ENCODE measurements around the gene TPM1. TPM values are rescaled to one million over a fixed set of nuclear protein-coding genes. Genes with fewer than 3 reads are reported as not detected.

TPM1 gene
- total and polyA plus RNA-seq, 10 of the 15 experiments (the other 5 are each of a cell fraction or from before 2014, with no cell fraction given): 0.43 to 10.0 (median 2.4) TPM

- SMC1A ChIA-PET (ENCODE audit: uncharacterized antibody, unreplicated experiment): interaction anchor here (1.2 to 2.3 kb wide), 3 partner anchors 9 to 47 kb away, joined by 3 to 14 read pairs (median 5); no protein-coding TSS in a partner anchor
- under 1% methylated on average over 5 of the region's 5 CpGs for WGBS (ENCODE audit: insufficient coverage, insufficient replicate concordance, low lambda C conversion rate, missing lambda C conversion rate)
- CTCF ChIA-PET: interaction anchor here (1.0 to 2.9 kb wide), 4 partner anchors 9 to 55 kb away, joined by 3 to 21 read pairs (median 4); no protein-coding TSS in a partner anchor
- no peak overlapping the region for H3K27ac ChIP-seq (ENCODE audit: control insufficient read depth, insufficient read depth)
- H3K4me2 ChIP-seq (ENCODE audit: control insufficient read depth, insufficient read depth): no peak overlapping the region
- RAD21 ChIA-PET (ENCODE audit: unreplicated experiment): no interaction called here
- FAIRE-seq (no peak), DNase-seq (ENCODE audit: low read depth, low spot score) (no peak), ATAC-seq (no peak)
- no peak overlapping the region for H3K4me3 ChIP-seq
- H3K9me3 ChIP-seq (replicated peaks; ENCODE audit: control insufficient read depth, insufficient read depth, low read length): no peaks in the 10 kb centered on the region
- H3K4me1 ChIP-seq (ENCODE audit: control insufficient read depth, insufficient read depth, low read length): no peaks in the 10 kb centered on the region
- H3K9ac ChIP-seq (ENCODE audit: control insufficient read depth, insufficient read depth, low read length): no peak overlapping the region
- no peak overlapping the region for H2AFZ ChIP-seq (ENCODE audit: control insufficient read depth, low read depth, low read length)
- no peaks in the 10 kb centered on the region for H3K79me2 ChIP-seq (ENCODE audit: control insufficient read depth, insufficient read depth, low read length)
- in situ Hi-C loops (cut with MboI): no loop called here
- intact Hi-C loops (cut with micrococcal nuclease; ENCODE audit: unreplicated experiment): no loop called here
- no TSS peak for BruUV-seq (replicated peaks)
- H4K20me1 ChIP-seq (ENCODE audit: control insufficient read depth, insufficient read depth): no peaks in the 10 kb centered on the region
- POLR2A ChIA-PET: interaction anchor here (0.5 kb wide), 1 partner anchor 83 kb away, joined by 3 read pairs; no protein-coding TSS in a partner anchor
- peaks cover 13 to 16% of the 10 kb centered on the region in 2 experiments for H3K27me3 ChIP-seq (replicated peaks in 1 of 2; ENCODE audit: control insufficient read depth in 2 of 2, insufficient read depth in 2 of 2, low read length in 1 of 2)
- no peaks in the 10 kb centered on the region for H3K36me3 ChIP-seq (ENCODE audit: control insufficient read depth in 2 of 2, insufficient read depth in 2 of 2, low read length in 1 of 2)
- TF ChIP-seq NFIC (IDR thresholded peaks at IDR 0.05; ENCODE audit: low read depth, low read length) (no peak), ZBED1 (IDR thresholded peaks at IDR 0.05; ENCODE audit: borderline replicate concordance) (no peak), GABPA (IDR thresholded peaks at IDR 0.05; ENCODE audit: low read depth) (no peak), POU2F2 (IDR thresholded peaks at IDR 0.05; ENCODE audit: borderline replicate concordance, low read depth, low read length) (no peak), PAX5 (IDR thresholded peaks at IDR 0.05; ENCODE audit: borderline replicate concordance, low read depth, low read length) (no peak), ATF3 (IDR thresholded peaks at IDR 0.05; ENCODE audit: borderline replicate concordance, extremely low read depth, low read depth, low read length) (no peak), BCL3 (IDR thresholded peaks at IDR 0.05; ENCODE audit: borderline replicate concordance, insufficient read depth, low read depth, low read length, poor library complexity, severe bottlenecking) (no peak), CEBPB (IDR thresholded peaks at IDR 0.05; ENCODE audit: borderline replicate concordance in 1 of 2, low read depth in 2 of 2, low read length in 2 of 2) (no peak), EGR1 (IDR thresholded peaks at IDR 0.05; ENCODE audit: borderline replicate concordance in 1 of 2, low read depth in 2 of 2, low read length in 2 of 2) (no peak), MYC (IDR thresholded peaks at IDR 0.05; ENCODE audit: insufficient read depth, insufficient read length, insufficient replicate concordance, low read length, severe bottlenecking) (no peak), HSF1 (IDR thresholded peaks at IDR 0.05; ENCODE audit: low read depth, low read length) (no peak), CBFB (IDR thresholded peaks at IDR 0.05; ENCODE audit: low read depth) (no peak), E2F4 (IDR thresholded peaks at IDR 0.05; ENCODE audit: low read depth, low read length) (no peak), BCLAF1 (IDR thresholded peaks at IDR 0.05) (no peak), RUNX3 (IDR thresholded peaks at IDR 0.05; ENCODE audit: low read length) (no peak)
These were observed 3.4 kb upstream of the TPM1 start for GRCh38 chr15:63038926-63039673.

Data from GM12878 (cell line).